Measurements from ENCODE around the gene HECTD2. TPM values are rescaled to one million over a fixed set of nuclear protein-coding genes. Genes with fewer than 3 reads are reported as not detected.
A peak's percentile ranks its signal among the peaks of the same experiment; 100 is the strongest.

HECTD2 gene
- total RNA-seq, 1 experiment from 2014 or later, result 11.5 TPM

DNA sequence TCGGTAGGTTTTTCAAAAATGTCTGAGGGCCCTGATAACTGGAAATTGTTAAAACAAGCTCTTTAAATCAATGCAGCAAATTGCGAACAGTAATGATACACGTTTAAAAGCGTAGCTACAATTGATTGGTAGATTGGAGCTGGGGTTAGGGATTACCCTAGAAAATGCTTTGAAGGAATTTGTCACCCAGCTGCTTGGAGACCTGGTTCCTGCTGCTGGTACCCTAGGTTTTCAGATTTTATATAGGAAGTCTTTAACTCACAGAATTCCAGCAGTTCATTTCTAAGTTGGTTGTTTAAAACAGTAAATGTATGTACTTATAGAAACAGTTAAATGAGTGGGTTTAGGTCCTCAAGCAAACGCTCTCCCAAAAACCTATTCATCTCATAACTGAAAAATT, 1.5 kb downstream of the HECTD2 start:
- POLR2A ChIA-PET, result no interaction called here
- in situ Hi-C loops (cut with HindIII; ENCODE audit: low pct_unique_long_range_greater_than_20kb, low sequenced_read_pairs), result no loop called here
- Histone ChIP-seq H3K9me3 (ENCODE audit: control insufficient read depth, insufficient read depth, low read depth, low read length) (no peaks in the 10 kb centered on the region), H3K27ac (ENCODE audit: low read length) (peak overlapping the region; percentile 31; the same call in 1 of the 2 replicates), H3K4me1 (ENCODE audit: control insufficient read depth, insufficient read depth, low read length) (peaks cover 17% of the 10 kb centered on the region), H3K27me3 (ENCODE audit: control insufficient read depth, insufficient read depth, low read length) (no peaks in the 10 kb centered on the region), H3K4me3 (ENCODE audit: low read depth in 2 of 2, low read length in 2 of 2) (peak overlapping the region in 1 of 2 experiments; percentile 89; a peak in 2 of 4 replicates), H3K36me3 (ENCODE audit: control insufficient read depth, insufficient read depth, low read length) (no peaks in the 10 kb centered on the region)
- TF ChIP-seq SIN3A (IDR thresholded peaks at IDR 0.05; ENCODE audit: borderline replicate concordance, insufficient read depth, low read depth, low read length), result no peak
- TF ChIP-seq, protein P1, sequence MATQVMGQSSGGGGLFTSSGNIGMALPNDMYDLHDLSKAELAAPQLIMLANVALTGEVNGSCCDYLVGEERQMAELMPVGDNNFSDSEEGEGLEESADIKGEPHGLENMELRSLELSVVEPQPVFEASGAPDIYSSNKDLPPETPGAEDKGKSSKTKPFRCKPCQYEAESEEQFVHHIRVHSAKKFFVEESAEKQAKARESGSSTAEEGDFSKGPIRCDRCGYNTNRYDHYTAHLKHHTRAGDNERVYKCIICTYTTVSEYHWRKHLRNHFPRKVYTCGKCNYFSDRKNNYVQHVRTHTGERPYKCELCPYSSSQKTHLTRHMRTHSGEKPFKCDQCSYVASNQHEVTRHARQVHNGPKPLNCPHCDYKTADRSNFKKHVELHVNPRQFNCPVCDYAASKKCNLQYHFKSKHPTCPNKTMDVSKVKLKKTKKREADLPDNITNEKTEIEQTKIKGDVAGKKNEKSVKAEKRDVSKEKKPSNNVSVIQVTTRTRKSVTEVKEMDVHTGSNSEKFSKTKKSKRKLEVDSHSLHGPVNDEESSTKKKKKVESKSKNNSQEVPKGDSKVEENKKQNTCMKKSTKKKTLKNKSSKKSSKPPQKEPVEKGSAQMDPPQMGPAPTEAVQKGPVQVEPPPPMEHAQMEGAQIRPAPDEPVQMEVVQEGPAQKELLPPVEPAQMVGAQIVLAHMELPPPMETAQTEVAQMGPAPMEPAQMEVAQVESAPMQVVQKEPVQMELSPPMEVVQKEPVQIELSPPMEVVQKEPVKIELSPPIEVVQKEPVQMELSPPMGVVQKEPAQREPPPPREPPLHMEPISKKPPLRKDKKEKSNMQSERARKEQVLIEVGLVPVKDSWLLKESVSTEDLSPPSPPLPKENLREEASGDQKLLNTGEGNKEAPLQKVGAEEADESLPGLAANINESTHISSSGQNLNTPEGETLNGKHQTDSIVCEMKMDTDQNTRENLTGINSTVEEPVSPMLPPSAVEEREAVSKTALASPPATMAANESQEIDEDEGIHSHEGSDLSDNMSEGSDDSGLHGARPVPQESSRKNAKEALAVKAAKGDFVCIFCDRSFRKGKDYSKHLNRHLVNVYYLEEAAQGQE (IDR thresholded peaks at IDR 0.05; ENCODE audit: insufficient read depth in 1 of 2, low read depth in 2 of 2, low read length in 1 of 2), result no peak
- TF ChIP-seq TCF7L2 (IDR thresholded peaks at IDR 0.05; ENCODE audit: low read depth, low read length), result no peak
- TF ChIP-seq POLR2AphosphoS5 (IDR thresholded peaks at IDR 0.05; ENCODE audit: low read depth, low read length), result no peak
- TF ChIP-seq, protein P2, sequence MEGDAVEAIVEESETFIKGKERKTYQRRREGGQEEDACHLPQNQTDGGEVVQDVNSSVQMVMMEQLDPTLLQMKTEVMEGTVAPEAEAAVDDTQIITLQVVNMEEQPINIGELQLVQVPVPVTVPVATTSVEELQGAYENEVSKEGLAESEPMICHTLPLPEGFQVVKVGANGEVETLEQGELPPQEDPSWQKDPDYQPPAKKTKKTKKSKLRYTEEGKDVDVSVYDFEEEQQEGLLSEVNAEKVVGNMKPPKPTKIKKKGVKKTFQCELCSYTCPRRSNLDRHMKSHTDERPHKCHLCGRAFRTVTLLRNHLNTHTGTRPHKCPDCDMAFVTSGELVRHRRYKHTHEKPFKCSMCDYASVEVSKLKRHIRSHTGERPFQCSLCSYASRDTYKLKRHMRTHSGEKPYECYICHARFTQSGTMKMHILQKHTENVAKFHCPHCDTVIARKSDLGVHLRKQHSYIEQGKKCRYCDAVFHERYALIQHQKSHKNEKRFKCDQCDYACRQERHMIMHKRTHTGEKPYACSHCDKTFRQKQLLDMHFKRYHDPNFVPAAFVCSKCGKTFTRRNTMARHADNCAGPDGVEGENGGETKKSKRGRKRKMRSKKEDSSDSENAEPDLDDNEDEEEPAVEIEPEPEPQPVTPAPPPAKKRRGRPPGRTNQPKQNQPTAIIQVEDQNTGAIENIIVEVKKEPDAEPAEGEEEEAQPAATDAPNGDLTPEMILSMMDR (IDR thresholded peaks at IDR 0.05), result no peak
- intact Hi-C loops (cut with micrococcal nuclease; ENCODE audit: unreplicated experiment), result loop anchor here (5.0 kb wide), 1 partner anchor 336 kb away; no protein-coding TSS in a partner anchor
- CTCF ChIA-PET, result interaction anchor here (1.1 kb wide), 1 partner anchor 113 kb away, joined by 3 read pairs; no protein-coding TSS in a partner anchor
- DNase-seq (ENCODE audit: low read depth, low spot score) (no peak), ATAC-seq (no peak)
- BruUV-seq (replicated peaks), result no TSS peak

DNA sequence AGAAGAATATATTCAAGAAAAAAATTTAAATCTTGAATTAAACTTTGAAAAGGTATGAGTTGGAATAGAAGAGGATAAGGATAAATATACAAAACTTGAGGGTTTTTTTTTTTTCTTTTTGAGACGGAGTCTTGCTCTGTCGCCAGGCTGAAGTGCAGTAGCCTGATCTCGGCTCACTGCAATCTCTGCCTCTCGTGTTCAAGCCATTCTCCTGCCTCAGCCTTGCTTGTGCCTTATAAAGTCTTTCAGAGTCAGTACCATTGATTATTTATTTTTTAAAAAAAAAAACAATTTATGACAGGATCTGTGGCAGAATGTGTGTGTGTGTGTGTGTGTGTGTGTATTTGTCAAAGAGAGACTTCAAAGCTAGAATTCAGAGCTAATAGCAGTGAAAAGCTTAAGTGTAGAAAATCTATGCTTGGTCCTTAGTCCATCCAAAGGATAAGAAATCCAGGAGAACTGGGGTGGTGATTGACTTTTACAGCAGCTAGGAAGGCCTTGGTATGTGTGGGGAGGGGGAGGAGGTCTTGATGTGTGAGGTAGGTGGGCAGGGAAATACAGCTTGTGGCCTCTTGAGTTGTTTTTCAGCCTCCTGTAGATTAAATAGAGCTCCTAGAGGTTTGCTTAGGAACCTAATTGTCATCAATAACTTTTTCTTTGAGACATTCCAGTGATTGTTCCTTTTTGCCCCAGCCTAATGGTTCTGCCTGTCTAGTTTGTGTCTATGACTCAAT, 2.4 kb downstream of the HECTD2 start:
- no peaks in the 10 kb centered on the region for H3K36me3 ChIP-seq (ENCODE audit: control insufficient read depth, insufficient read depth, low read length)

More for the DNA sequence above, 2.4 kb downstream of the HECTD2 start:
- DNase-seq (ENCODE audit: low read depth, low spot score) (no peak), ATAC-seq (no peak)
- CTCF ChIA-PET, result interaction anchor here (0.7 kb wide), 1 partner anchor 1619 kb away, joined by 3 read pairs; no protein-coding TSS in a partner anchor
- BruUV-seq (replicated peaks), result no TSS peak
- POLR2A ChIA-PET, result interaction anchor here (0.5 kb wide), 1 partner anchor 88 kb away, joined by 6 read pairs; no protein-coding TSS in a partner anchor
- Histone ChIP-seq H3K27me3 (ENCODE audit: control insufficient read depth, insufficient read depth, low read length) (no peaks in the 10 kb centered on the region), H3K4me1 (ENCODE audit: control insufficient read depth, insufficient read depth, low read length) (peaks cover 17% of the 10 kb centered on the region), H3K4me3 (ENCODE audit: low read depth in 2 of 2, low read length in 2 of 2) (no peak overlapping the region), H3K27ac (ENCODE audit: low read length) (no peak overlapping the region; the same call in 1 of the 2 replicates), H3K9me3 (ENCODE audit: control insufficient read depth, insufficient read depth, low read depth, low read length) (no peaks in the 10 kb centered on the region)
- TF ChIP-seq POLR2AphosphoS5 (IDR thresholded peaks at IDR 0.05; ENCODE audit: low read depth, low read length) (no peak), TCF7L2 (IDR thresholded peaks at IDR 0.05; ENCODE audit: low read depth, low read length) (no peak), SIN3A (IDR thresholded peaks at IDR 0.05; ENCODE audit: borderline replicate concordance, insufficient read depth, low read depth, low read length) (no peak)
- TF ChIP-seq, protein P2 (IDR thresholded peaks at IDR 0.05), result no peak
- TF ChIP-seq, protein P1 (IDR thresholded peaks at IDR 0.05; ENCODE audit: insufficient read depth in 1 of 2, low read depth in 2 of 2, low read length in 1 of 2), result no peak
- in situ Hi-C loops (cut with HindIII; ENCODE audit: low pct_unique_long_range_greater_than_20kb, low sequenced_read_pairs), result no loop called here
- intact Hi-C loops (cut with micrococcal nuclease; ENCODE audit: unreplicated experiment), result loop anchor here (5.0 kb wide), 1 partner anchor 335 kb away; no protein-coding TSS in a partner anchor
